SJSA1 (cell line): Measurements from ENCODE around the gene LAMC1. TPM values are rescaled to one million over a fixed set of nuclear protein-coding genes. Genes with fewer than 3 reads are reported as not detected.
A peak's percentile ranks its signal among the peaks of the same experiment; 100 is the strongest.

Experiments used
- DNase-seq, 2 experiments: peaks; one replicate each; pipeline ENCODE4 v3.0.0-alpha.2; 2015 to 2020; ENCODE audit warnings: low spot score in 2 of 2, low read depth in 1 of 2
- H3K27ac ChIP-seq: fragments of 250-450 bp; sonication (Bioruptor Pico); 2 replicates; pipeline ENCODE4 v1.5.1; 2020; ENCODE audit warnings: mild to moderate bottlenecking, moderate library complexity
- H3K27me3 ChIP-seq: fragments of 250-450 bp; sonication (Bioruptor Pico); replicated peaks from 2 replicates; pipeline ENCODE4 v1.5.1; 2020; ENCODE audit warnings: mild to moderate bottlenecking, moderate library complexity
- H3K36me3 ChIP-seq: fragments of 250-450 bp; sonication (Bioruptor Pico); 2 replicates; pipeline ENCODE4 v1.5.1; 2020; ENCODE audit warnings: mild to moderate bottlenecking
- H3K4me1 ChIP-seq: fragments of 250-450 bp; sonication (Bioruptor Pico); replicated peaks from 2 replicates; pipeline ENCODE4 v1.6.1; 2021; ENCODE audit warnings: mild to moderate bottlenecking
- H3K4me3 ChIP-seq: fragments of 250-450 bp; sonication (Bioruptor Pico); 2 replicates; pipeline ENCODE4 v1.5.1; 2020; ENCODE audit warnings: mild to moderate bottlenecking
- H3K9me3 ChIP-seq: fragments of 250-450 bp; sonication (Bioruptor Pico); replicated peaks from 2 replicates; pipeline ENCODE4 v1.5.1; 2020; ENCODE audit warnings: mild to moderate bottlenecking
- total RNA-seq: library from RNA; depleted of rRNA; stranded (reverse); fragments of >200 nt; shearing (Covaris generic); gene quantifications from 2 replicates; pipeline ENCODE4 v1.2.3, GENCODE V29; 2014

The LAMC1 gene
- total RNA-seq, 1 experiment from 2014 or later, result 220 TPM

DNA sequence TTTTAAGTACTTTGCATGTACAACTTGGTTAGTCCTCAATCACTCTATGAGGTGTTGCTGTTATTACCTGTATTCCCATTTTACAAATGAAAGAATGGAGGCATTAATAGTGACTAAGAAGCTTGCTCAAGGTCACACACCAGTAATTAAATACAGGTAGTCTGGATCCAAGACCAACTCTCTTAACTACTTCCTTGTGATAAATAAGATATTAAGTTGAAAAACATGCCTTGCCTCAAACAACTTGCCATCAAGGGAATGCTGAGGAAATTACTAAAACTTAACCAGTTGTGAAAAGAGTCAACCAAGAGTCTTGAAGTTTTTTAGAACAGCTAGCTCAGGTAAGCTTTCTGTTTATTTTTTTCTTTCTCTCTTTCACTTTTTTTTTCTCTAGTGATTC, 21.0 kb upstream of the LAMC1 start:
- Histone ChIP-seq H3K4me1 (no peaks in the 10 kb centered on the region), H3K27ac (no peak overlapping the region), H3K4me3 (no peak overlapping the region), H3K9me3 (no peaks in the 10 kb centered on the region), H3K36me3 (no peaks in the 10 kb centered on the region), H3K27me3 (no peaks in the 10 kb centered on the region)
- no peak for DNase-seq

DNA sequence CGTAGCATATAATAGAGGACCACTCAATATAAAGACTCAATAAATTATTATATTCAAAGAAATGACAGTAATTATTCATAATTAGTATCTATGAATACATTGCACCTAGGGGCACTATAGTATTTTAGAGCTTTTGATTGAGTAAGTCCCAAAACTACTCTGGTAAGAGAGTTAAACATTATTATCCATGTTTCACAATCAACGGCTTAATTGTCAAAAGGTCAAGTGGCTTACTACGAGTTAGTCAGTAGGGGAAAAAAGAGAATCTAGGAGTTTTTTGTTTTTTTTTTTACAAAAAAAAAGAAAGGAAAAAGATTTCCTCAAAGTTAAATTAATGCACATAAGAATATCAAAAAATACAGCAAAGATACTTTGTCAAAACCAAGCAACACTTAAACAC, 20.4 kb upstream of the LAMC1 start:
- Histone ChIP-seq H3K4me1 (no peaks in the 10 kb centered on the region), H3K27ac (no peak overlapping the region), H3K4me3 (no peak overlapping the region), H3K27me3 (no peaks in the 10 kb centered on the region), H3K36me3 (no peaks in the 10 kb centered on the region), H3K9me3 (no peaks in the 10 kb centered on the region)
- DNase-seq, result no peak

GRCh38 chr1:183003203-183003602, 20.0 kb upstream of the LAMC1 start:
- DNase-seq, result no peak
- Histone ChIP-seq H3K36me3 (no peaks in the 10 kb centered on the region), H3K4me1 (no peaks in the 10 kb centered on the region), H3K4me3 (no peak overlapping the region), H3K9me3 (no peaks in the 10 kb centered on the region), H3K27me3 (no peaks in the 10 kb centered on the region), H3K27ac (no peak overlapping the region)

GRCh38 chr1:183004141-183004540, 19.1 kb upstream of the LAMC1 start:
- Histone ChIP-seq H3K9me3 (no peaks in the 10 kb centered on the region), H3K27me3 (no peaks in the 10 kb centered on the region), H3K4me3 (no peak overlapping the region), H3K27ac (no peak overlapping the region), H3K4me1 (no peaks in the 10 kb centered on the region), H3K36me3 (no peaks in the 10 kb centered on the region)
- DNase-seq, result no peak

DNA sequence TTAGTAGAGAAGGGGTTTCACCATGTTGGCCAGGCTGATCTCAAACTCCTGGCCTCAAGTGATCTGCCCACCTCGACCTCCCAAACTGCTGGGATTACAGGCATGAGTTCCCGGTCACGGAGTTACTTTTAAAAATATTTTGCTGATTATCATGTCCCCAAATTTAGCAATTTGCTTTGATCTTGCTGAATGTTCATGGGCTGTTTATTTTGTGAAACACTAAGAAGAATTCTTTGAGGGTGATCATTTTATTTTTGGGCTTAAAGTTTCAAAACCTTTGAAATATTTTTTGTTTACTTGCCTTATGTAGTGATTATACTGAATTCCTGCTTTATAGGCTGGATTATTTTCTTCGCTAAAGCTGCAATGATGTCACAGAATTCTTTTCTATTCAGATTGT, 11.4 kb upstream of the LAMC1 start:
- Histone ChIP-seq H3K27me3 (no peaks in the 10 kb centered on the region), H3K4me1 (peaks cover 9% of the 10 kb centered on the region), H3K4me3 (no peak overlapping the region), H3K27ac (no peak overlapping the region), H3K9me3 (no peaks in the 10 kb centered on the region), H3K36me3 (no peaks in the 10 kb centered on the region)
- DNase-seq, result no peak

DNA sequence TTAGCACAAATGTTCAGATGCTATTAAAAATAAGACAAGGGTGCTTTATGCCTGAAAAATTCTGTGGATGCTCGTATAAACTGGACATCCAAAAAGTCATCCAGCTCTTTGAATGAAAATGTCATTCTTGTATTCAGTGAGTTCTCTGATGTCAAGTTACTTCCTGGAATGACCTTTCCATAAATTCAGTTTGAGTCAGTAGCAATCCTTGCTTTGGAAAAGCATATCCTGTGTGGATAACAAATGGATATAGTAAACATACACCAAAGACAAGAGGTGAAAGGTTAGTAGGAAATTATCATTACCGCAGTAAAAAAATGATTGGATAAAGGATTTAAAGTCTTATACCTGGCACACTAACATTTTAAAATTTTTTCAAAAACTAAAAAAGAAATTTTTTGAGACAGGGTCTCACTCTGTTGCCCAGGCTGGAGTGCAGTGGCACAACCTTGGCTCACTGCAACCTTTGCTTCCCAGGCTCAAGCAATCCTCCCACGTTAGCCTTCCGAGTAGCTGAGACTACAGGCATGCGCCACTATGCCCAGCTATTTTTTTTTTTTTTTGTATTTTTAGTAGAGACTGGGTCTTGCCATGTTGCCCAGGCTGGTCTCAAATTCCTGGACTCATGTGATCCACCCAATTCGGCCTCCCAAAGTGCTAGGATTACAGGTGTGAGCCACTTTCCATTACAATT, 10.8 kb upstream of the LAMC1 start:
- H3K4me1 ChIP-seq, result peaks cover 9% of the 10 kb centered on the region
- no peak for DNase-seq
- no peak overlapping the region for H3K4me3 ChIP-seq
- no peaks in the 10 kb centered on the region for H3K36me3 ChIP-seq
- H3K27ac ChIP-seq, result no peak overlapping the region
- H3K27me3 ChIP-seq, result no peaks in the 10 kb centered on the region
- no peaks in the 10 kb centered on the region for H3K9me3 ChIP-seq

- Histone ChIP-seq H3K27me3 (no peaks in the 10 kb centered on the region), H3K4me1 (peaks cover 14% of the 10 kb centered on the region), H3K27ac (no peak overlapping the region), H3K9me3 (0 out of 2 replicates have a peak, but pooled peaks cover 4% of the 10 kb centered on the region), H3K4me3 (no peak overlapping the region), H3K36me3 (peaks cover 8% of the 10 kb centered on the region)
- no peak for DNase-seq
Observed at GRCh38 chr1:183019139-183019740, 4.0 kb upstream of the LAMC1 start.

- H3K9me3 ChIP-seq, result 0 out of 2 replicates have a peak, but pooled peaks cover 4% of the 10 kb centered on the region
- H3K27ac ChIP-seq, result no peak overlapping the region
- H3K36me3 ChIP-seq, result peaks cover 8% of the 10 kb centered on the region
- no peak overlapping the region for H3K4me3 ChIP-seq
- peaks cover 14% of the 10 kb centered on the region for H3K4me1 ChIP-seq
- DNase-seq, result no peak
- no peaks in the 10 kb centered on the region for H3K27me3 ChIP-seq
Observed at GRCh38 chr1:183019860-183020259, 3.4 kb upstream of the LAMC1 start.

- H3K36me3 ChIP-seq, result peaks cover 18% of the 10 kb centered on the region
- no peaks in the 10 kb centered on the region for H3K27me3 ChIP-seq
- peak overlapping the region; percentile 95 for H3K4me3 ChIP-seq
- H3K4me1 ChIP-seq, result peaks cover 25% of the 10 kb centered on the region
- H3K9me3 ChIP-seq, result 0 out of 2 replicates have a peak, but pooled peaks cover 4% of the 10 kb centered on the region
- no peak for DNase-seq
- peak overlapping the region; percentile 97 for H3K27ac ChIP-seq
Observed at GRCh38 chr1:183021405-183022201, 1.6 kb upstream of the LAMC1 start.

DNA sequence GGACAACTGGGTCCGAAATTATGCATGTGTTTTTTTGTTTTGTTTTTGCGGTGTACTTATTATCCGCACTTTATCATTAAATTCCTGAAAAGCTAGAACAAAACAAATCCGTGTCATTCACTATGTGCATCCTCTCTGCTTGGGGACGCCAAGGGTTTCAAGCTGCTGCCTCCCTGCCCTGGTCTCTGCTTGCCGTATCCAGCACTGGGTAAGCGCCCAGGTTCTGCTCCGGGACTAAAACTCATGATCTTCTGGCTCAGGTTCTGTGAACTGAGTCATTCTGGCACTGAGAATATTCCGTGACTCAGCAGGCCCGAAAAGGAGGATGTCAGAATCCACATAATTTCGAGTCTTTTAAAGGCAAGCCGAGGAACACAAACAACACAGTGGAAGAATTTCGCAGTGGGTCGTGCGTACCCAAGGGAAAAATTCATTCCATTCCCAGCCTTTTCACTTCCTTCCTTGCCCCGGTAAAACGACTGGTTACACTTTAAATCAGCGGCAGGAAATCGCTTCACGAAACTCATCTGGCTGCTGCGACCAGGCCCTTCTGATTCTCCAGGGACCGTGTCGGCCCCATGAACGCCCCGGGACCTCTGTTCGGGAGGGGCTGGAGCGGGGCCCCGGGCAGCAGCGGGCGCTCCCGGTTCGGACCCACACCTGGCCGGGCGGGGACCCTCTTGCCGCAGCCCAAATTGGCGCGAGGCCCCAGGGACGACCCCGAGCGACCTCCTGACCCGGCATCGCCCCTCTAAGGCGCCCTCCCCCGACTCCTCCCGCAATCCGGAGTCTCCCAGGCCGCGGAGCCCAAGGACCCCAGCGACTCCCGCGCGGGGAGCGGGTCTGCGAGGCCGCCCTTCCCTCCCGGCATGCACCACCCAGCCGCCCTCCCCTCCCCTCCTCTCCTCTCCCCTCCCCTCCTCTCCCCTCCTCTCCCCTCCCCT, 746 bp upstream of the LAMC1 start:
- H3K36me3 ChIP-seq, result peaks cover 18% of the 10 kb centered on the region
- peaks cover 32% of the 10 kb centered on the region for H3K4me1 ChIP-seq
- no peaks in the 10 kb centered on the region for H3K27me3 ChIP-seq
- 0 out of 2 replicates have a peak, but pooled peaks cover 4% of the 10 kb centered on the region for H3K9me3 ChIP-seq
- peak; percentile 85 to 92 for DNase-seq
- H3K4me3 ChIP-seq, result peak overlapping the region; percentile 95
- H3K27ac ChIP-seq, result peak overlapping the region; percentile 97

DNA sequence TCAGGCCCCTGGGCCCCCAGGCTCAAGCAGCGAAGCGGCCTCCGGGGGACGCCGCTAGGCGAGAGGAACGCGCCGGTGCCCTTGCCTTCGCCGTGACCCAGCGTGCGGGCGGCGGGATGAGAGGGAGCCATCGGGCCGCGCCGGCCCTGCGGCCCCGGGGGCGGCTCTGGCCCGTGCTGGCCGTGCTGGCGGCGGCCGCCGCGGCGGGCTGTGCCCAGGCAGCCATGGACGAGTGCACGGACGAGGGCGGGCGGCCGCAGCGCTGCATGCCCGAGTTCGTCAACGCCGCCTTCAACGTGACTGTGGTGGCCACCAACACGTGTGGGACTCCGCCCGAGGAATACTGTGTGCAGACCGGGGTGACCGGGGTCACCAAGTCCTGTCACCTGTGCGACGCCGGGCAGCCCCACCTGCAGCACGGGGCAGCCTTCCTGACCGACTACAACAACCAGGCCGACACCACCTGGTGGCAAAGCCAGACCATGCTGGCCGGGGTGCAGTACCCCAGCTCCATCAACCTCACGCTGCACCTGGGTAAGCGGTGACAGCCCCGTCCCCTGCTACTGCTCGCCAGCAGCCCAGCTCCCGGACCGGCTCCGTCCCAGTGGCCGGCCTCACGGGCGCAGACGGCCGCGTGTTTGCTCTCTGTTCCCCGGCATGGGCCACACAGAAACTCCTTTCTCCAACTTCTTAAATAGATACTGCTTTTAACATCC, 539 bp downstream of the LAMC1 start:
- H3K36me3 ChIP-seq, result peaks cover 26% of the 10 kb centered on the region
- peaks cover 45% of the 10 kb centered on the region for H3K4me1 ChIP-seq
- H3K27ac ChIP-seq, result peak overlapping the region; percentile 97
- DNase-seq, result peak; percentile 61 to 75
- H3K27me3 ChIP-seq, result no peaks in the 10 kb centered on the region
- peak overlapping the region; percentile 95 for H3K4me3 ChIP-seq
- H3K9me3 ChIP-seq, result 0 out of 2 replicates have a peak, but pooled peaks cover 4% of the 10 kb centered on the region

DNA sequence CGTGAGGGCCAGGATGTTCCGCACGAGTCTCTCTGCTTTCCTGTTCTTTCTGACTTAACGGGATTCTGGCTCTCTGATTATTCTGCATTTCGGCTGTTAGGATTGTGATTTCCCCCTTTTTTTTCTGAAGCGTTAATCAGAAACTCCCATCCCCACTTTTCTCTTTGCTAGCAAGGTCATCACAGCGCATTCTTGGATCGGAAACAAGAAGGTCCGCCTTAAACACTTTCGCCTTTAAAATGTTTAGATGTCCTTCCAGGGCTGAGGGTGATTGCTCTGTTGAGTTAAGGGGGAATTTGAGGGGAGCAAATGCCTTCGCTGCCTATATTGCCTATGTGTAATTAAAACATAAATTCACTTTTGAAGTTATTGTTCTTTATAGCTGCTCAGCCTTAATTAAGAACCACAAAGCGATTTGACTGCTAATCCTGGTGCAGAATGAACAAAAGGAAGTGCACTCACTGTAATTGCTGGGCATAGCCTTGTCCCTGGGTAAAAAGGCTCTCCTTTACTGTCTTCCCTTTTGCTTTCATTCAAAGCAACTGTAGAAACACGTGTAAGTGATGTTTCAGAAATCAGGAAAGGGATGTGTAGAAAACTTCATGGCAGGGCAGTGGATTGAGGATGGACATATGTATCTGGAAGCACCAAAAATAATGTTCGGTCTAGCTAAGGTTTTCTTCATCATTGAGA, 1.2 kb downstream of the LAMC1 start:
- Histone ChIP-seq H3K4me1 (peaks cover 52% of the 10 kb centered on the region), H3K36me3 (peaks cover 31% of the 10 kb centered on the region), H3K27me3 (no peaks in the 10 kb centered on the region), H3K9me3 (0 out of 2 replicates have a peak, but pooled peaks cover 4% of the 10 kb centered on the region), H3K27ac (peak overlapping the region; percentile 97), H3K4me3 (peak overlapping the region; percentile 95)
- peak in 1 of 2 experiments; percentile 63 for DNase-seq
